ENCODE results near the gene SLC26A2. TPM values are rescaled to one million over a fixed set of nuclear protein-coding genes. Genes with fewer than 3 reads are reported as not detected.

Gene SLC26A2
- total and polyA plus RNA-seq, 2 experiments from 2014 or later, result 3.5 to 11.5 TPM

GRCh38 chr5:149996205-149996890, 35.8 kb downstream of the SLC26A2 start:
- Mint-ChIP-seq H3K27ac (no peak overlapping the region), H3K4me1 (peaks cover 11% of the 10 kb centered on the region), H3K27me3 (ENCODE audit: insufficient read depth, low read depth, poor library complexity) (peaks cover 3% of the 10 kb centered on the region), H3K9me3 (no peaks in the 10 kb centered on the region), H3K4me3 (no peak overlapping the region), H3K36me3 (ENCODE audit: low read depth) (no peaks in the 10 kb centered on the region; the same call in 2 of the 3 replicates)
- no peaks in the 10 kb centered on the region for H3K9me2 ChIP-seq (ENCODE audit: insufficient read depth)
- no peak for TF ChIP-seq REST (IDR thresholded peaks at IDR 0.05; ENCODE audit: unreplicated experiment)
- no peak for TF ChIP-seq ZNF114 (CRISPR knock-in tag; IDR thresholded peaks at IDR 0.05)
- TF ChIP-seq JUNB (IDR thresholded peaks at IDR 0.05; ENCODE audit: unreplicated experiment), result no peak
- TF ChIP-seq EZH2 (IDR thresholded peaks at IDR 0.05; ENCODE audit: low read depth, unreplicated experiment), result no peak
- no peak for TF ChIP-seq STAT1 (IDR thresholded peaks at IDR 0.05; ENCODE audit: unreplicated experiment)
- TF ChIP-seq ZNF331 (CRISPR knock-in tag; IDR thresholded peaks at IDR 0.05; ENCODE audit: low read depth), result no peak
- no peak for TF ChIP-seq POLR2AphosphoS5 (IDR thresholded peaks at IDR 0.05; ENCODE audit: low read depth)
- TF ChIP-seq CTCF (conservative IDR thresholded peaks at IDR 0.05; ENCODE audit: low read depth in 2 of 2), result no peak
- no peak for TF ChIP-seq ZNF462 (CRISPR knock-in tag; IDR thresholded peaks at IDR 0.05)
- H3K27me3 ChIP-seq (ENCODE audit: insufficient read depth), result no peaks in the 10 kb centered on the region
- peaks cover 12% of the 10 kb centered on the region; the same call in 1 of the 2 replicates for H3F3A ChIP-seq (replicated peaks; ENCODE audit: low read depth)
- DNase-seq (ENCODE audit: low spot score), result no peak
- no peak overlapping the region for H2AFZ ChIP-seq
- no peaks in the 10 kb centered on the region for H3K36me3 ChIP-seq (ENCODE audit: insufficient read depth)
- H3K27ac ChIP-seq (ENCODE audit: low read depth), result no peak overlapping the region
- no peak overlapping the region for H3K4me3 ChIP-seq
- no peak for ATAC-seq
- H3K79me2 ChIP-seq (replicated peaks; ENCODE audit: insufficient read depth), result peaks cover 3% of the 10 kb centered on the region
- H3K4me1 ChIP-seq (ENCODE audit: insufficient read depth), result peaks cover 6% of the 10 kb centered on the region; the same call in 1 of the 2 replicates
- peaks cover 2% of the 10 kb centered on the region; the same call in 1 of the 2 replicates for H4K20me1 ChIP-seq (replicated peaks; ENCODE audit: insufficient read depth)
- no peak overlapping the region for H3K4me2 ChIP-seq

Measured in GM23338 (cell line).